GM10266 (cell line): ENCODE data around the gene HVCN1.

Experiments
- DNase-seq: peaks from one replicate; pipeline ENCODE4 v3.0.0; 2012; ENCODE audit errors: extremely low spot score
- CTCF ChIP-seq: IDR thresholded peaks from 2 replicates; pipeline ENCODE4 v1.5.1; 2012; ENCODE audit warnings: mild to moderate bottlenecking, low read depth; ENCODE audit not compliant: control insufficient read depth, insufficient read depth; ENCODE audit errors: missing control alignments

Gene HVCN1

GRCh38 chr12:110718222-110718908 lies 29.4 kb upstream of the HVCN1 start:
- no peak for DNase-seq
- no peak for TF ChIP-seq CTCF

- TF ChIP-seq CTCF, result no peak
- DNase-seq, result no peak
Measured at GRCh38 chr12:110717037-110717436, 28.1 kb upstream of the HVCN1 start.

GRCh38 chr12:110708917-110709316 lies 20.0 kb upstream of the HVCN1 start:
- no peak for TF ChIP-seq CTCF
- no peak for DNase-seq

GRCh38 chr12:110705309-110705708 lies 16.4 kb upstream of the HVCN1 start:
- TF ChIP-seq CTCF, result no peak
- no peak for DNase-seq

GRCh38 chr12:110704750-110705149 lies 15.8 kb upstream of the HVCN1 start:
- DNase-seq, result no peak
- TF ChIP-seq CTCF, result peak; percentile 59

GRCh38 chr12:110704231-110704630 lies 15.3 kb upstream of the HVCN1 start:
- DNase-seq, result no peak
- no peak for TF ChIP-seq CTCF

GRCh38 chr12:110702081-110702480 lies 13.2 kb upstream of the HVCN1 start:
- TF ChIP-seq CTCF, result no peak
- DNase-seq, result no peak
